HCT116 (cell line): Measurements from ENCODE around the gene MAP2K5.

ENCODE experiments used
- CEBPB ChIP-seq: IDR thresholded peaks from 2 replicates; pipeline ENCODE4 v1.6.1; 2012; ENCODE audit warnings: low read depth
- EZH2 ChIP-seq: fragments of 200-600 bp; sonication (generic); IDR thresholded peaks from 2 replicates; pipeline ENCODE4 v1.6.1; 2017; ENCODE audit warnings: antibody characterized with exemption, mixed run types
- POLR2A ChIP-seq: IDR thresholded peaks from 2 replicates; pipeline ENCODE4 v1.7.0; 2011; ENCODE audit warnings: borderline replicate concordance; ENCODE audit not compliant: insufficient read depth, insufficient read length; ENCODE audit errors: extremely low read depth
- POLR2AphosphoS5 ChIP-seq: IDR thresholded peaks from 2 replicates; pipeline ENCODE4 v1.6.1; 2011; ENCODE audit warnings: mild to moderate bottlenecking, low read depth, low read length, moderate library complexity
- SRF ChIP-seq: IDR thresholded peaks from 2 replicates; pipeline ENCODE4 v1.6.1; 2012; ENCODE audit warnings: low read depth
- TF ChIP-seq, protein P1 (sequence below), 3 experiments: fragments of 200-600 bp in 1 of 3; sonication (generic) in 1 of 3; IDR thresholded peaks in 2 of 3; conservative IDR thresholded peaks in 1 of 3; 2 replicates each; pipeline ENCODE4 v1.5.1; 2012 to 2017; ENCODE audit warnings: low read depth in 2 of 3, low read length in 2 of 3, antibody characterized with exemption in 1 of 3, borderline replicate concordance in 1 of 3, control low read depth in 1 of 3, mild to moderate bottlenecking in 1 of 3, mixed read lengths in 1 of 3, mixed run types in 1 of 3, moderate library complexity in 1 of 3; ENCODE audit not compliant: insufficient read depth in 1 of 3

DNA sequence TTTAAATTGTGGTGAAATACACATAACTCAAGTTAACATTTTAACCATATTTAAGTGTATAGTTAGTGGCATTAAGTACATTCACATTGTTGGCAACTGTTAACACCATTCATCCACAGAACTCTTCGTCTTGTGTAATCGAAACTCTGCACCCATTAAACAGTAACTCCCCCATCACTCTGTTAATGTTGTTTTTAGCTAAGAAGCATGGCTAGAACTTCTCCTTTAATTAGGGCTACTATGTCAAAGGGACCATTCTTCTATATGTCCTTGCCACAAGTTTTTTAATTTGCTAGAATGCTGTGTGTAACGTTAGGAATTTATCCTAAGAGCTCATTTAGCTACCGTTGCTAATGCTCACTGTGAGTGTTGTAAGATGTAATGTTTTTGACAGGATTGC, 60.6 kb downstream of the MAP2K5 start:
- TF ChIP-seq CEBPB, result no peak
- TF ChIP-seq, protein P1, sequence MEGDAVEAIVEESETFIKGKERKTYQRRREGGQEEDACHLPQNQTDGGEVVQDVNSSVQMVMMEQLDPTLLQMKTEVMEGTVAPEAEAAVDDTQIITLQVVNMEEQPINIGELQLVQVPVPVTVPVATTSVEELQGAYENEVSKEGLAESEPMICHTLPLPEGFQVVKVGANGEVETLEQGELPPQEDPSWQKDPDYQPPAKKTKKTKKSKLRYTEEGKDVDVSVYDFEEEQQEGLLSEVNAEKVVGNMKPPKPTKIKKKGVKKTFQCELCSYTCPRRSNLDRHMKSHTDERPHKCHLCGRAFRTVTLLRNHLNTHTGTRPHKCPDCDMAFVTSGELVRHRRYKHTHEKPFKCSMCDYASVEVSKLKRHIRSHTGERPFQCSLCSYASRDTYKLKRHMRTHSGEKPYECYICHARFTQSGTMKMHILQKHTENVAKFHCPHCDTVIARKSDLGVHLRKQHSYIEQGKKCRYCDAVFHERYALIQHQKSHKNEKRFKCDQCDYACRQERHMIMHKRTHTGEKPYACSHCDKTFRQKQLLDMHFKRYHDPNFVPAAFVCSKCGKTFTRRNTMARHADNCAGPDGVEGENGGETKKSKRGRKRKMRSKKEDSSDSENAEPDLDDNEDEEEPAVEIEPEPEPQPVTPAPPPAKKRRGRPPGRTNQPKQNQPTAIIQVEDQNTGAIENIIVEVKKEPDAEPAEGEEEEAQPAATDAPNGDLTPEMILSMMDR (IDR thresholded peaks at IDR 0.05 in 2 of 3, conservative IDR thresholded peaks at IDR 0.05 in 1 of 3; ENCODE audit: borderline replicate concordance in 1 of 3, insufficient read depth in 1 of 3, low read depth in 2 of 3, low read length in 2 of 3), result no peak
- no peak for TF ChIP-seq POLR2A
- TF ChIP-seq POLR2AphosphoS5, result no peak
- no peak for TF ChIP-seq EZH2
- TF ChIP-seq SRF, result no peak
